Mucosa of stomach (tissue), 1 donor: ENCODE measurements around the gene ERC2.
"Not testable (repeated sequence)": the region's sequence is repeated elsewhere in the genome, so short reads cannot be mapped to it uniquely, and the experiment has no call there.

Source experiments
- H3K27me3 ChIP-seq: one replicate; pipeline ENCODE4 v1.7.0; 2013; ENCODE audit warnings: mild to moderate bottlenecking, low read length; ENCODE audit not compliant: control insufficient read depth, insufficient read depth
- H3K36me3 ChIP-seq: one replicate; pipeline ENCODE4 v1.7.0; 2013; ENCODE audit warnings: low read length; ENCODE audit not compliant: control insufficient read depth, insufficient read depth
- H3K4me1 ChIP-seq: one replicate; pipeline ENCODE4 v1.7.0; 2013; ENCODE audit warnings: mild to moderate bottlenecking, low read length; ENCODE audit not compliant: control insufficient read depth, insufficient read depth
- H3K4me3 ChIP-seq: one replicate; pipeline ENCODE4 v1.7.0; 2013; ENCODE audit warnings: low read length
- H3K9ac ChIP-seq: one replicate; pipeline ENCODE4 v1.7.0; 2013; ENCODE audit warnings: mild to moderate bottlenecking, low read length, moderate library complexity
- H3K9me3 ChIP-seq: one replicate; pipeline ENCODE4 v1.7.0; 2013; ENCODE audit warnings: mild to moderate bottlenecking, low read length, moderate library complexity; ENCODE audit not compliant: control insufficient read depth
- donor health status: Pancreatic carcinoma.

Gene ERC2

GRCh38 chr3:55518451-55518850 lies 949.8 kb downstream of the ERC2 start:
- no peak overlapping the region for H3K4me3 ChIP-seq
- no peaks in the 10 kb centered on the region for H3K36me3 ChIP-seq
- H3K27me3 ChIP-seq: no peaks in the 10 kb centered on the region
- H3K9me3 ChIP-seq: no peaks in the 10 kb centered on the region
- H3K9ac ChIP-seq: no peak overlapping the region
- no peaks in the 10 kb centered on the region for H3K4me1 ChIP-seq

- Histone ChIP-seq H3K9me3 (no peaks in the 10 kb centered on the region), H3K36me3 (no peaks in the 10 kb centered on the region), H3K4me1 (no peaks in the 10 kb centered on the region), H3K4me3 (no peak overlapping the region), H3K9ac (no peak overlapping the region), H3K27me3 (no peaks in the 10 kb centered on the region)
These were observed 951.8 kb downstream of the ERC2 start for GRCh38 chr3:55516392-55517030.

- Histone ChIP-seq H3K9ac (no peak overlapping the region), H3K4me1 (no peaks in the 10 kb centered on the region), H3K27me3 (no peaks in the 10 kb centered on the region), H3K9me3 (no peaks in the 10 kb centered on the region), H3K4me3 (no peak overlapping the region), H3K36me3 (no peaks in the 10 kb centered on the region)
These were observed 952.6 kb downstream of the ERC2 start for GRCh38 chr3:55515550-55516246.

GRCh38 chr3:55514962-55515361 lies 953.3 kb downstream of the ERC2 start:
- no peak overlapping the region for H3K9ac ChIP-seq
- no peaks in the 10 kb centered on the region for H3K27me3 ChIP-seq
- H3K4me1 ChIP-seq: no peaks in the 10 kb centered on the region
- H3K4me3 ChIP-seq: no peak overlapping the region
- H3K9me3 ChIP-seq: no peaks in the 10 kb centered on the region
- no peaks in the 10 kb centered on the region for H3K36me3 ChIP-seq

GRCh38 chr3:55512571-55513343 lies 955.5 kb downstream of the ERC2 start:
- Histone ChIP-seq H3K9me3 (no peaks in the 10 kb centered on the region), H3K4me1 (no peaks in the 10 kb centered on the region), H3K36me3 (no peaks in the 10 kb centered on the region), H3K9ac (no peak overlapping the region), H3K27me3 (no peaks in the 10 kb centered on the region), H3K4me3 (no peak overlapping the region)

GRCh38 chr3:55511895-55512570 lies 956.2 kb downstream of the ERC2 start:
- no peaks in the 10 kb centered on the region for H3K4me1 ChIP-seq
- H3K4me3 ChIP-seq: no peak overlapping the region
- no peaks in the 10 kb centered on the region for H3K27me3 ChIP-seq
- no peaks in the 10 kb centered on the region for H3K36me3 ChIP-seq
- no peaks in the 10 kb centered on the region for H3K9me3 ChIP-seq
- H3K9ac ChIP-seq: no peak overlapping the region

- Histone ChIP-seq H3K4me3 (no peak overlapping the region), H3K36me3 (no peaks in the 10 kb centered on the region), H3K9ac (no peak overlapping the region), H3K9me3 (no peaks in the 10 kb centered on the region), H3K4me1 (no peaks in the 10 kb centered on the region), H3K27me3 (no peaks in the 10 kb centered on the region)
These were observed 959.9 kb downstream of the ERC2 start for GRCh38 chr3:55508335-55508734.

GRCh38 chr3:55507808-55508207 lies 960.5 kb downstream of the ERC2 start:
- no peak overlapping the region for H3K4me3 ChIP-seq
- no peaks in the 10 kb centered on the region for H3K36me3 ChIP-seq
- H3K4me1 ChIP-seq: no peaks in the 10 kb centered on the region
- H3K9ac ChIP-seq: no peak overlapping the region
- H3K9me3 ChIP-seq: no peaks in the 10 kb centered on the region
- H3K27me3 ChIP-seq: no peaks in the 10 kb centered on the region

GRCh38 chr3:55505776-55506175 lies 962.5 kb downstream of the ERC2 start:
- no peaks in the 10 kb centered on the region for H3K36me3 ChIP-seq
- H3K9ac ChIP-seq: no peak overlapping the region
- no peak overlapping the region for H3K4me3 ChIP-seq
- H3K9me3 ChIP-seq: no peaks in the 10 kb centered on the region
- no peaks in the 10 kb centered on the region for H3K27me3 ChIP-seq
- H3K4me1 ChIP-seq: no peaks in the 10 kb centered on the region

GRCh38 chr3:55505102-55505501 lies 963.2 kb downstream of the ERC2 start:
- not testable (repeated sequence) for H3K27me3 ChIP-seq, H3K36me3 ChIP-seq, H3K4me3 ChIP-seq, H3K4me1 ChIP-seq, H3K9me3 ChIP-seq, H3K9ac ChIP-seq

- H3K4me1 ChIP-seq: no peaks in the 10 kb centered on the region
- H3K9ac ChIP-seq: no peak overlapping the region
- H3K4me3 ChIP-seq: no peak overlapping the region
- no peaks in the 10 kb centered on the region for H3K36me3 ChIP-seq
- H3K27me3 ChIP-seq: no peaks in the 10 kb centered on the region
- no peaks in the 10 kb centered on the region for H3K9me3 ChIP-seq
These were observed 966.4 kb downstream of the ERC2 start for GRCh38 chr3:55501905-55502304.
